Natural killer cell (primary cell): ENCODE data around the gene RNF223. TPM values are rescaled to one million over a fixed set of nuclear protein-coding genes. Genes with fewer than 3 reads are reported as not detected.

Experiments
- ATAC-seq, 3 donors: fragments of 150-1000 bp in 2 of 3; fragments of 200-7000 bp in 1 of 3; cut with Tn5 transposase; 1 replicate in 1 of 3; 2 replicates in 2 of 3; pipeline ENCODE4 v1.10.0; 2021; ENCODE audit warnings: mild to moderate bottlenecking in 2 of 3, moderate library complexity in 2 of 3
- DNase-seq, 2 donors: peaks; one replicate each; pipeline versions ENCODE4 v3.0.0 to v3.0.0-alpha.2; 2013 to 2021; ENCODE audit warnings: mixed read lengths in 1 of 2
- H3K27ac ChIP-seq: one replicate; pipeline ENCODE4 v1.5.1; 2013; ENCODE audit warnings: mild to moderate bottlenecking, low read length
- H3K27me3 ChIP-seq: one replicate; pipeline ENCODE4 v1.6.1; 2013; ENCODE audit warnings: low read length; ENCODE audit not compliant: control insufficient read depth, insufficient read depth
- H3K36me3 ChIP-seq: one replicate; pipeline ENCODE4 v1.6.1; 2013; ENCODE audit warnings: low read length; ENCODE audit not compliant: control insufficient read depth, insufficient read depth
- H3K4me1 ChIP-seq: one replicate; pipeline ENCODE4 v1.6.1; 2013; ENCODE audit warnings: low read length; ENCODE audit not compliant: control insufficient read depth, insufficient read depth
- H3K4me3 ChIP-seq: one replicate; pipeline ENCODE4 v1.5.1; 2013; ENCODE audit warnings: low read length
- H3K9me3 ChIP-seq: one replicate; pipeline ENCODE4 v1.6.1; 2013; ENCODE audit warnings: low read length; ENCODE audit not compliant: control insufficient read depth, insufficient read depth
- H3K27ac Mint-ChIP-seq, 2 donors: one replicate each; pipeline ENCODE4 v1.8.0; 2022; ENCODE audit warnings: mild to moderate bottlenecking in 2 of 2, mixed read lengths in 2 of 2, moderate library complexity in 1 of 2
- H3K27me3 Mint-ChIP-seq, 2 donors: one replicate each; pipeline ENCODE4 v1.8.0; 2022; ENCODE audit warnings: low read depth in 2 of 2, mixed read lengths in 2 of 2
- H3K36me3 Mint-ChIP-seq: one replicate; pipeline ENCODE4 v1.8.0; 2022; ENCODE audit warnings: mixed read lengths
- H3K4me1 Mint-ChIP-seq, 2 donors: one replicate each; pipeline ENCODE4 v1.8.0; 2022; ENCODE audit warnings: mixed read lengths in 2 of 2
- H3K4me3 Mint-ChIP-seq: one replicate; pipeline ENCODE4 v1.8.0; 2022; ENCODE audit warnings: mild to moderate bottlenecking, moderate library complexity, mixed read lengths
- H3K9me3 Mint-ChIP-seq, 2 donors: one replicate each; pipeline ENCODE4 v1.8.0; 2022; ENCODE audit warnings: mixed read lengths in 2 of 2
- WGBS: methylation state at CpG from one replicate; pipeline ENCODE4 v1.1.7; 2013; ENCODE audit warnings: missing lambda C conversion rate; ENCODE audit not compliant: insufficient coverage; 5-methylcytosine and 5-hydroxymethylcytosine counted together
- intact Hi-C: fragments of 100-400 bp; cut with micrococcal nuclease; formaldehyde crosslinking; loops from one replicate; pipeline ENCODE4 v1.14.2; 2022
- total RNA-seq, 4 donors: library from RNA; stranded (reverse); fragments of 120-200 nt in 1 of 4; gene quantifications; one replicate each; pipeline versions ENCODE4 v1.2.3 to v1.2.4, GENCODE V29; 2013 to 2022
- TF ChIP-seq, protein P1 (sequence below): fragments of 200-600 bp; IDR thresholded peaks from one replicate; pipeline ENCODE4 v1.8.0; 2022; ENCODE audit warnings: antibody characterized with exemption

Gene RNF223
- total RNA-seq, 3 donors from 2014 or later (not counting 1 experiment from before 2014, with no cell fraction given) = not detected

DNA sequence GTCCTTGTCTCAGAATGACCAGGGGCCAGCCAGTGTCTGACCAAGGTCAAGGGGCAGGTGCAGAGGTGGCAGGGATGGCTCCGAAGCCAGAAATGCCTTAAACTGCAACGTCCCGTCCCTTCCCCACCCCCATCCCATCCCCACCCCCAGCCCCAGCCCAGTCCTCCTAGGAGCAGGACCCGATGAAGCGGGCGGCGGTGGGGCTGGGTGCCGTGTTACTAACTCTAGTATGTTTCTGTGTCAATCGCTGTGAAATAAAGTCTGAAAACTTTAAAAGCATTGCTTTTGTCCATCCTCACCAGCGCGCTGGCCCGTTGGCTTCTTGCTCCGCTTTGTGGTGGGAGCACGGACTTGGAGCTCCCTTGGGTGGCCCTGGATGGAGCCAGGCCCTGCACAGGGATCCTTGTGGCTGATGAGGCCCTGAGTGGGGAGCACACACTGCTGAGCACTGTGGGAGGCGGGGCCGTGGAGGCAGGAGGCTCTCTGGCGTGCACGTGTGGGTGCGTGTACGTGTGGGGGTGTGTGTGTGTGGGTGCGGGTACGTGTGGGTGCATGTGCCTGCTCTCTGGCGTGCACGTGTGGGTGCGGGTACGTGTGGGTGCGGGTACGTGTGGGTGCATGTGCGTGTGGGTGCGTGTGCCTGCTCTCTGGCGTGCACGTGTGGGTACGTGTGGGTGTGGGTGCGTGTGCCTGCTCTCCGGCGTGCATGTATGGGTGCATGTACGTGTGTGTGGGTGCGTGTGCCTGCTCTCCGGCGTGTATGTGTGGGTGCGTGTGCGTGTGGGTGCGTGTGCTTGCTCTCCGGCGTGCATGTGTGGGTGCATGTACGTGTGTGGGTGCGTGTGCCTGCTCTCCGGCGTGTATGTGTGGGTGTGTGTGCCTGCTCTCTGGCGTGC lies 18.0 kb downstream of the RNF223 start:
- no peak overlapping the region for H3K27ac ChIP-seq
- intact Hi-C loops = no loop called here
- H3K9me3 ChIP-seq = no peaks in the 10 kb centered on the region
- no peaks in the 10 kb centered on the region for H3K9me3 Mint-ChIP-seq
- H3K4me1 ChIP-seq = peaks cover 13% of the 10 kb centered on the region
- no peak overlapping the region for H3K4me3 Mint-ChIP-seq
- H3K4me3 ChIP-seq = no peak overlapping the region
- H3K36me3 ChIP-seq = no peaks in the 10 kb centered on the region
- peaks cover 7 to 22% of the 10 kb centered on the region in 2 donors for H3K27me3 Mint-ChIP-seq
- TF ChIP-seq, protein P1, sequence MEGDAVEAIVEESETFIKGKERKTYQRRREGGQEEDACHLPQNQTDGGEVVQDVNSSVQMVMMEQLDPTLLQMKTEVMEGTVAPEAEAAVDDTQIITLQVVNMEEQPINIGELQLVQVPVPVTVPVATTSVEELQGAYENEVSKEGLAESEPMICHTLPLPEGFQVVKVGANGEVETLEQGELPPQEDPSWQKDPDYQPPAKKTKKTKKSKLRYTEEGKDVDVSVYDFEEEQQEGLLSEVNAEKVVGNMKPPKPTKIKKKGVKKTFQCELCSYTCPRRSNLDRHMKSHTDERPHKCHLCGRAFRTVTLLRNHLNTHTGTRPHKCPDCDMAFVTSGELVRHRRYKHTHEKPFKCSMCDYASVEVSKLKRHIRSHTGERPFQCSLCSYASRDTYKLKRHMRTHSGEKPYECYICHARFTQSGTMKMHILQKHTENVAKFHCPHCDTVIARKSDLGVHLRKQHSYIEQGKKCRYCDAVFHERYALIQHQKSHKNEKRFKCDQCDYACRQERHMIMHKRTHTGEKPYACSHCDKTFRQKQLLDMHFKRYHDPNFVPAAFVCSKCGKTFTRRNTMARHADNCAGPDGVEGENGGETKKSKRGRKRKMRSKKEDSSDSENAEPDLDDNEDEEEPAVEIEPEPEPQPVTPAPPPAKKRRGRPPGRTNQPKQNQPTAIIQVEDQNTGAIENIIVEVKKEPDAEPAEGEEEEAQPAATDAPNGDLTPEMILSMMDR = no peak
- no peaks in the 10 kb centered on the region for H3K36me3 Mint-ChIP-seq
- WGBS = 88% methylated on average over 50 of the region's 50 CpGs
- ATAC-seq = no peak
- no peak overlapping the region for H3K27ac Mint-ChIP-seq
- peaks cover 0 to 11% of the 10 kb centered on the region in 2 donors for H3K4me1 Mint-ChIP-seq
- peaks cover 24% of the 10 kb centered on the region for H3K27me3 ChIP-seq
- DNase-seq = no peak

DNA sequence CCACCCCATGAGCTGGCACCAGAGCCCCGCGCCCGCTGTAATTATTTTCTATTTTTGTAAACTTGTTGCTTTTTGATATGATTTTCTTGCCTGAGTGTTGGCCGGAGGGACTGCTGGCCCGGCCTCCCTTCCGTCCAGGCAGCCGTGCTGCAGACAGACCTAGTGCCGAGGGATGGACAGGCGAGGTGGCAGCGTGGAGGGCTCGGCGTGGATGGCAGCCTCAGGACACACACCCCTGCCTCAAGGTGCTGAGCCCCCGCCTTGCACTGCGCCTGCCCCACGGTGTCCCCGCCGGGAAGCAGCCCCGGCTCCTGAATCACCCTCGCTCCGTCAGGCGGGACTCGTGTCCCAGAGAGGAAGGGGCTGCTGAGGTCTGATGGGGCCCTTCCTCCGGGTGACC lies 19.1 kb downstream of the RNF223 start:
- no peak overlapping the region for H3K4me3 ChIP-seq
- no peaks in the 10 kb centered on the region for H3K36me3 Mint-ChIP-seq
- H3K4me1 Mint-ChIP-seq = peaks cover 0 to 11% of the 10 kb centered on the region in 2 donors
- no peak for ATAC-seq
- peaks cover 11% of the 10 kb centered on the region for H3K4me1 ChIP-seq
- peaks cover 15% of the 10 kb centered on the region for H3K27me3 ChIP-seq
- H3K36me3 ChIP-seq = no peaks in the 10 kb centered on the region
- no peak overlapping the region for H3K27ac ChIP-seq
- WGBS = 90% methylated on average over 23 of the region's 23 CpGs
- H3K4me3 Mint-ChIP-seq = no peak overlapping the region
- intact Hi-C loops = no loop called here
- DNase-seq = no peak
- no peak overlapping the region for H3K27ac Mint-ChIP-seq
- peaks cover 7 to 14% of the 10 kb centered on the region in 2 donors for H3K27me3 Mint-ChIP-seq
- no peaks in the 10 kb centered on the region for H3K9me3 ChIP-seq
- no peaks in the 10 kb centered on the region for H3K9me3 Mint-ChIP-seq
- TF ChIP-seq, protein P1 = no peak

DNA sequence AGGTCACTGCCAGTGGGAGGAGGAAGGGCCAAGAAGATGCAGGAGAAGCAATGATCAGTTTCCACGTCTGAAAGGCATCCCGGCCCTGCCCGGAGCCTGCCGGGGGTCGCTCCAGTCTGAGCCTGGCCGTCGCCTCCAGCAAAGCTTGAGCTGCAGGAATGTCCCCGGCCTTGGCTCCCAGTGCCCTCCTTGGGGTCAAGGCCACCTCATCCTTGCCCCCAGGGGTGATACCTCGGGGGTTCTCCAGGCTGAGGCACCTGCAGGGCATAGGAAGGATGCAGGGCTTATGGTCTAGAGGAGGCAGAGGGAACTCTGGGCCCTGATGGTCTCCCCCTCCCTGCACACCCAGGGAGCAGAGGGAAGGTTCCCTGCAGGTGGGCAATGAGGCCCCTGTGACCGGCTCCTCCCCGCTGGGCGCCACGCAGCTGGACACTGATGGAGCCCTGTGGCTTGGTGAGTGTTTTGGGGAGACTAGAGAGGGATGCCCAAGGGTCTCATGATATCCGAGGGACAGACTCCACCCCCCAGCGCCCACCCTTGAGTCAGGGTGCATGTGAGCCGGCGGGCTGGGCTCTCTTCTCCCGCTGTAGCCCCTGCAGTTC lies 19.9 kb downstream of the RNF223 start:
- no peak for ATAC-seq
- no peaks in the 10 kb centered on the region for H3K36me3 Mint-ChIP-seq

More for the DNA sequence above, 19.9 kb downstream of the RNF223 start:
- H3K4me1 ChIP-seq = peaks cover 6% of the 10 kb centered on the region
- peaks cover 0 to 11% of the 10 kb centered on the region in 2 donors for H3K4me1 Mint-ChIP-seq
- no peaks in the 10 kb centered on the region for H3K9me3 ChIP-seq
- peaks cover 12% of the 10 kb centered on the region for H3K27me3 ChIP-seq
- WGBS = 92% methylated on average over 18 of the region's 18 CpGs
- no peaks in the 10 kb centered on the region for H3K9me3 Mint-ChIP-seq
- no peak overlapping the region for H3K27ac ChIP-seq
- no peak overlapping the region for H3K27ac Mint-ChIP-seq
- H3K27me3 Mint-ChIP-seq = peaks cover 7 to 12% of the 10 kb centered on the region in 2 donors
- intact Hi-C loops = no loop called here
- DNase-seq = no peak
- no peak overlapping the region for H3K4me3 Mint-ChIP-seq
- H3K36me3 ChIP-seq = no peaks in the 10 kb centered on the region
- H3K4me3 ChIP-seq = no peak overlapping the region
- TF ChIP-seq, protein P1 = no peak
